Trophoblast cell (in vitro differentiated cells and primary cell): ENCODE measurements around the gene SIL1.

Experiments
- DNase-seq, 2 donors: peaks; one replicate each; pipeline ENCODE4 v3.0.0-alpha.2; 2016
- H2AFZ ChIP-seq: 2 replicates; pipeline ENCODE4 v1.6.1; 2013; ENCODE audit warnings: low read length, moderate library complexity, mild to moderate bottlenecking; ENCODE audit not compliant: insufficient read depth, poor library complexity
- H2AK5ac ChIP-seq: 2 replicates; pipeline ENCODE4 v1.6.1; 2013; ENCODE audit warnings: mild to moderate bottlenecking, low read length
- H2BK120ac ChIP-seq: 2 replicates; pipeline ENCODE4 v1.6.1; 2013; ENCODE audit warnings: low read length, mild to moderate bottlenecking, moderate library complexity; ENCODE audit not compliant: insufficient read depth, poor library complexity
- H2BK12ac ChIP-seq: 2 replicates; pipeline ENCODE4 v1.6.1; 2013; ENCODE audit warnings: mild to moderate bottlenecking, low read length, moderate library complexity
- H2BK5ac ChIP-seq: 2 replicates; pipeline ENCODE4 v1.6.1; 2013; ENCODE audit warnings: low read length, low read depth, moderate library complexity, mild to moderate bottlenecking; ENCODE audit not compliant: poor library complexity
- H3K14ac ChIP-seq: 2 replicates; pipeline ENCODE4 v1.6.1; 2013; ENCODE audit warnings: mild to moderate bottlenecking, low read length
- H3K18ac ChIP-seq: 2 replicates; pipeline ENCODE4 v1.6.1; 2013; ENCODE audit warnings: mild to moderate bottlenecking, low read length
- H3K23ac ChIP-seq: 2 replicates; pipeline ENCODE4 v1.6.1; 2013; ENCODE audit warnings: low read length
- H3K27ac ChIP-seq: 2 replicates; pipeline ENCODE4 v1.5.1; 2013; ENCODE audit warnings: low read depth, mild to moderate bottlenecking, inconsistent platforms, low read length, moderate library complexity
- H3K27me3 ChIP-seq: 2 replicates; pipeline ENCODE4 v1.6.1; 2013; ENCODE audit warnings: inconsistent platforms, mild to moderate bottlenecking, low read length, moderate library complexity; ENCODE audit not compliant: insufficient read depth
- H3K36me3 ChIP-seq, 2 experiments: 1 replicate in 1 of 2; 2 replicates in 1 of 2; pipeline ENCODE4 v1.6.1; 2013; ENCODE audit warnings: low read length in 2 of 2, mild to moderate bottlenecking in 2 of 2, moderate library complexity in 1 of 2; ENCODE audit not compliant: insufficient read depth in 2 of 2, control insufficient read depth in 1 of 2
- H3K4ac ChIP-seq: 2 replicates; pipeline ENCODE4 v1.6.1; 2013; ENCODE audit warnings: low read depth, mild to moderate bottlenecking, low read length, moderate library complexity
- H3K4me1 ChIP-seq, 2 experiments: 1 replicate in 1 of 2; 2 replicates in 1 of 2; pipeline ENCODE4 v1.6.1; 2013; ENCODE audit warnings: low read length in 2 of 2, mild to moderate bottlenecking in 2 of 2, moderate library complexity in 1 of 2; ENCODE audit not compliant: insufficient read depth in 2 of 2, control insufficient read depth in 1 of 2
- H3K4me2 ChIP-seq: 2 replicates; pipeline ENCODE4 v1.6.1; 2013; ENCODE audit warnings: inconsistent platforms, mild to moderate bottlenecking, low read length, moderate library complexity
- H3K4me3 ChIP-seq: 2 replicates; pipeline ENCODE4 v1.5.1; 2013; ENCODE audit warnings: mild to moderate bottlenecking, low read depth, low read length, inconsistent platforms
- H3K79me1 ChIP-seq: one replicate; pipeline ENCODE4 v1.6.1; 2013; ENCODE audit warnings: low read length
- H3K79me2 ChIP-seq: 2 replicates; pipeline ENCODE4 v1.6.1; 2013; ENCODE audit warnings: low read length, mild to moderate bottlenecking; ENCODE audit not compliant: control insufficient read depth, insufficient read depth, poor library complexity
- H3K9ac ChIP-seq: 2 replicates; pipeline ENCODE4 v1.6.1; 2013; ENCODE audit warnings: mild to moderate bottlenecking, low read length
- H3K9me3 ChIP-seq: 2 replicates; pipeline ENCODE4 v1.6.1; 2013; ENCODE audit warnings: low read depth, mild to moderate bottlenecking, control low read depth, inconsistent platforms, low read length; ENCODE audit not compliant: insufficient read depth
- H4K12ac ChIP-seq: 2 replicates; pipeline ENCODE4 v1.6.1; 2013; ENCODE audit warnings: low read depth, mild to moderate bottlenecking, low read length, moderate library complexity
- H4K8ac ChIP-seq: 2 replicates; pipeline ENCODE4 v1.6.1; 2013; ENCODE audit warnings: low read depth, mild to moderate bottlenecking, low read length, moderate library complexity
- H4K91ac ChIP-seq: one replicate; pipeline ENCODE4 v1.6.1; 2013; ENCODE audit warnings: low read depth, mild to moderate bottlenecking, low read length, moderate library complexity
- WGBS: extraction: QIAGEN DNeasy Blood & Tissue Kit; methylation state at CpG from one replicate; pipeline ENCODE4 v1.1.7; 2013; ENCODE audit warnings: missing lambda C conversion rate; ENCODE audit not compliant: insufficient read length, insufficient coverage; ENCODE audit errors: extremely low coverage; 5-methylcytosine and 5-hydroxymethylcytosine counted together

The SIL1 gene

DNA sequence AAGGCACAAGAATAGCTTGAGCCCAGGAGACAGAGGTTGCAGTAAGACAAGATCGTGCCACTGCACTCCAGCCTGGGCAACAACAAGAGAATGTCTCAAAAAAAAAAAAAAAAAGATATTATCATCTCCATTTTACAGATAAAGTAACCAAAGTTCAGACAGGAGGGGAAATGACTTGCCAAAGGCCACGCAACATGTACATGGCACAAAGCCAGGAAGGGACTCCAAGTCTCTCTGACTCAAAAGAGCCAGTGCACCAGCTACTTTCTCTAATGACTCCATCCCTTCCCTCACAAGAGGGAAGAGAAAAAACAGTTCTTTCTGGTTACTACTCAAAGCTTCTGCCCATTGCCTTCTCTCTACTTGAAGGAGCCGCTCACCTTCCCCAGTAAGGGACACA lies 34.1 kb downstream of the SIL1 start:
- Histone ChIP-seq H3K14ac (no peak overlapping the region), H3K4me1 (peaks cover 7 to 15% of the 10 kb centered on the region in 2 experiments), H3K27me3 (no peaks in the 10 kb centered on the region), H4K91ac (no peak overlapping the region), H3K36me3 (no peaks in the 10 kb centered on the region), H3K23ac (no peak overlapping the region), H3K9me3 (no peaks in the 10 kb centered on the region), H3K4me2 (no peak overlapping the region), H3K79me1 (peaks cover 2% of the 10 kb centered on the region), H2AFZ (no peak overlapping the region), H3K79me2 (no peaks in the 10 kb centered on the region), H4K12ac (no peak overlapping the region), H2BK120ac (no peak overlapping the region), H3K4me3 (no peak overlapping the region), H2AK5ac (no peak overlapping the region), H3K4ac (no peak overlapping the region), H2BK5ac (no peak overlapping the region), H3K27ac (no peak overlapping the region), H3K9ac (no peak overlapping the region), H2BK12ac (no peak overlapping the region), H3K18ac (no peak overlapping the region), H4K8ac (no peak overlapping the region)
- WGBS: no CpG with 5 or more reads among the region's 3 CpGs
- no peak for DNase-seq

DNA sequence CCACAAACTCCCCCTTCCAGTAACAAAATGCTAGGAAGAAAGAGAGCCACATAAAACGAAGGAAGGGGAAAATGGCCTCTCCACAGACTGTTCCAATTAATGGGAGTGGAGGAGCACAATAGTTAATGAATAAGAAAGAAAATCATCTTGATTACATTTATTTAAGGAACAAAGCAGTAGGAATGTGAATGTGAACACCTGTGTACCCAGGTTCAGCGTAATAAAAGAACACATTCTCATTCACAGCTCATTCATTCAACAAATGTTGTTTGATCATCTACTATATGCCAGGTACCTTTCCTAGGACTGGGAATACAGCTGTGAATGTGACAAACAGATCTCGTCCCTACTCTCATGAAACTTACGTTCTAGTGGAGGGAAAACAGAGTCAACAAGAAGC lies 35.7 kb downstream of the SIL1 start:
- Histone ChIP-seq H3K23ac (no peak overlapping the region), H2AFZ (no peak overlapping the region), H3K4ac (no peak overlapping the region), H2AK5ac (no peak overlapping the region), H3K4me3 (no peak overlapping the region), H3K4me2 (no peak overlapping the region), H3K27ac (no peak overlapping the region), H3K36me3 (no peaks in the 10 kb centered on the region), H3K9ac (no peak overlapping the region), H2BK5ac (no peak overlapping the region), H3K9me3 (no peaks in the 10 kb centered on the region), H2BK120ac (no peak overlapping the region), H3K18ac (no peak overlapping the region), H3K79me1 (no peaks in the 10 kb centered on the region), H4K12ac (no peak overlapping the region), H2BK12ac (no peak overlapping the region), H4K91ac (no peak overlapping the region), H4K8ac (no peak overlapping the region), H3K27me3 (no peaks in the 10 kb centered on the region), H3K4me1 (peaks cover 3 to 8% of the 10 kb centered on the region in 2 experiments), H3K14ac (no peak overlapping the region), H3K79me2 (no peaks in the 10 kb centered on the region)
- no peak for DNase-seq
- WGBS: no CpG with 5 or more reads among the region's 4 CpGs

DNA sequence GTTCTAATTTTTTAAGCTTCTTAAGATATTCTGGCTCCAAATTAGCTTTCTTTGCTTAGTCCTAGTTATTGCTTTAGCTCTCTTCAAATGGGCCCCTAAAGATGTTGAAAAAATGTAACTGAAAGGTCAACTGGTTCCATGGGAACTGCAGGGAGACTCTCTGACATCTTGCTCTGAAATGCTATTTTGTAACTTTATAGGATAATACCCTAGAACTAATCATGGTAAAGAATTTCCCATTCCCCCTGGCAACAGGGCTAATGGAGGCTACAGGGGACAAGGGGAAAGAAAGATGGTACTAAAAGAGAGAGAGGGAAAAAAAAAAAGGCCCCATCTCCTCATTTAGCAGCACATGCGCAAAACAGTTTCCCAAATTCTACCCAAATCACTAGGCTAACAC lies 39.4 kb downstream of the SIL1 start:
- H2AK5ac ChIP-seq: no peak overlapping the region
- no peak overlapping the region for H3K4me3 ChIP-seq
- no peak for DNase-seq
- peaks cover 0 to 5% of the 10 kb centered on the region in 2 experiments for H3K4me1 ChIP-seq
- H4K12ac ChIP-seq: no peak overlapping the region
- H3K4ac ChIP-seq: no peak overlapping the region
- H4K91ac ChIP-seq: no peak overlapping the region
- H2BK120ac ChIP-seq: no peak overlapping the region
- H4K8ac ChIP-seq: no peak overlapping the region
- H3K27me3 ChIP-seq: no peaks in the 10 kb centered on the region
- no peak overlapping the region for H3K18ac ChIP-seq
- H3K14ac ChIP-seq: no peak overlapping the region
- WGBS: no CpG with 5 or more reads among the region's 1 CpG
- H3K79me1 ChIP-seq: no peaks in the 10 kb centered on the region
- no peak overlapping the region for H3K27ac ChIP-seq
- H3K36me3 ChIP-seq: no peaks in the 10 kb centered on the region
- no peak overlapping the region for H3K23ac ChIP-seq
- no peak overlapping the region for H3K9ac ChIP-seq
- no peak overlapping the region for H2BK5ac ChIP-seq
- no peak overlapping the region for H2BK12ac ChIP-seq
- H2AFZ ChIP-seq: no peak overlapping the region
- no peak overlapping the region for H3K4me2 ChIP-seq
- H3K9me3 ChIP-seq: no peaks in the 10 kb centered on the region
- no peaks in the 10 kb centered on the region for H3K79me2 ChIP-seq

DNA sequence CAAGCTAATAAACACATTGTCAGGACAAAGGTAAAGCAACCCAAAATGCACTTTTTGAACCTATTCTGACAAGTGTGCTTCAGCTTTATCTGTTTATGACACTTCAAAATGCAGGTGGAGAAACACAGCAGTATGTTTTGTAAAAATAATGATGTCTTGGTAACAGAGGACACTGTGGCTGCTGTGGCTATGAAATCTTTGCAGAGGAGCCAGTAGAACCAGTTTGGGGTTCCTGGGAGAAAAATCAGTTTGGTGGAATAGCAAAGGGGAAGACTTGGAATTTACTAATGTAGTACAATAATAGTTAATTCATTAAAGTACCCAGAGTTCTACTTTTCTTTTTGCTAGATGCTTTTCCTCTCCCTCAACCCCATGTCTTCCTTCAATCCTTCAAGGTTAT lies 40.6 kb downstream of the SIL1 start:
- Histone ChIP-seq H2AFZ (no peak overlapping the region), H3K9ac (no peak overlapping the region), H3K36me3 (no peaks in the 10 kb centered on the region), H2AK5ac (no peak overlapping the region), H2BK12ac (no peak overlapping the region), H3K4me3 (no peak overlapping the region), H3K79me1 (no peaks in the 10 kb centered on the region), H4K12ac (no peak overlapping the region), H3K4ac (no peak overlapping the region), H3K18ac (no peak overlapping the region), H4K8ac (no peak overlapping the region), H3K4me2 (no peak overlapping the region), H3K9me3 (no peaks in the 10 kb centered on the region), H2BK5ac (no peak overlapping the region), H3K14ac (no peak overlapping the region), H3K79me2 (no peaks in the 10 kb centered on the region), H3K27ac (no peak overlapping the region), H3K4me1 (peaks cover 0 to 5% of the 10 kb centered on the region in 2 experiments), H3K23ac (no peak overlapping the region), H2BK120ac (no peak overlapping the region), H4K91ac (no peak overlapping the region), H3K27me3 (no peaks in the 10 kb centered on the region)
- peak in 1 of 2 donors; percentile 51 for DNase-seq
